DOHH2 (cell line): ENCODE results near the gene BET1L.

Experiments used
- H3F3A ChIP-seq: fragments of 200-600 bp; sonication (generic), shearing (Covaris generic); 2 replicates; pipeline ENCODE4 v1.6.0; 2016; ENCODE audit warnings: antibody characterized with exemption, mild to moderate bottlenecking; ENCODE audit not compliant: control insufficient read depth, insufficient read depth
- H3K27ac ChIP-seq: fragments of 200-600 bp; sonication (generic); 2 replicates; pipeline ENCODE4 v1.5.1; 2014; ENCODE audit warnings: low read depth, mild to moderate bottlenecking, low read length, moderate library complexity
- H3K27me3 ChIP-seq: fragments of 200-600 bp; sonication (generic); 2 replicates; pipeline ENCODE4 v1.6.1; 2014; ENCODE audit warnings: mild to moderate bottlenecking, low read length, mixed read lengths; ENCODE audit not compliant: control insufficient read depth
- H3K36me3 ChIP-seq: fragments of 200-600 bp; sonication (generic); 2 replicates; pipeline ENCODE4 v1.6.1; 2014; ENCODE audit warnings: mild to moderate bottlenecking, low read length, moderate library complexity, mixed read lengths; ENCODE audit not compliant: control insufficient read depth
- H3K4me1 ChIP-seq: fragments of 200-600 bp; sonication (generic); 2 replicates; pipeline ENCODE4 v1.6.1; 2014; ENCODE audit warnings: mild to moderate bottlenecking, low read length, mixed read lengths; ENCODE audit not compliant: control insufficient read depth
- H3K4me2 ChIP-seq: fragments of 200-600 bp; sonication (generic); 2 replicates; pipeline ENCODE4 v1.6.0; 2014; ENCODE audit warnings: mild to moderate bottlenecking, low read length, moderate library complexity
- H3K4me3 ChIP-seq: fragments of 200-600 bp; sonication (generic); 2 replicates; pipeline ENCODE4 v1.5.1; 2014; ENCODE audit warnings: mild to moderate bottlenecking, low read length, mixed read lengths
- H3K79me2 ChIP-seq: fragments of 200-600 bp; sonication (generic); 2 replicates; pipeline ENCODE4 v1.6.1; 2014; ENCODE audit warnings: mild to moderate bottlenecking, low read length, mixed read lengths; ENCODE audit not compliant: control insufficient read depth
- H3K9me2 ChIP-seq: fragments of 200-600 bp; sonication (generic); replicated peaks from 2 replicates; pipeline ENCODE4 v1.6.1; 2014; ENCODE audit warnings: mild to moderate bottlenecking, low read length, mixed read lengths; ENCODE audit not compliant: control insufficient read depth
- H3K9me3 ChIP-seq: fragments of 200-600 bp; sonication (generic); 2 replicates; pipeline ENCODE4 v1.6.1; 2014; ENCODE audit warnings: antibody characterized with exemption, low read length, mixed read lengths; ENCODE audit not compliant: control insufficient read depth, insufficient read depth
- H4K20me1 ChIP-seq: fragments of 200-600 bp; sonication (generic); 2 replicates; pipeline ENCODE4 v1.6.0; 2014; ENCODE audit warnings: low read depth, mild to moderate bottlenecking, antibody characterized with exemption, low read length, moderate library complexity; ENCODE audit not compliant: control insufficient read depth, insufficient read depth
- EZH2phosphoT487 ChIP-seq: fragments of 200-600 bp; sonication (generic); IDR thresholded peaks from 2 replicates; pipeline ENCODE4 v1.6.1; 2017; ENCODE audit warnings: borderline replicate concordance, mild to moderate bottlenecking, antibody characterized with exemption, low read length, moderate library complexity, mixed read lengths
- TF ChIP-seq, protein P1 (sequence below): fragments of 200-600 bp; sonication (generic); IDR thresholded peaks from one replicate; pipeline ENCODE4 v1.5.1; 2014; ENCODE audit warnings: antibody characterized with exemption, mild to moderate bottlenecking, low read depth, low read length; ENCODE audit not compliant: poor library complexity, severe bottlenecking

The BET1L gene

DNA sequence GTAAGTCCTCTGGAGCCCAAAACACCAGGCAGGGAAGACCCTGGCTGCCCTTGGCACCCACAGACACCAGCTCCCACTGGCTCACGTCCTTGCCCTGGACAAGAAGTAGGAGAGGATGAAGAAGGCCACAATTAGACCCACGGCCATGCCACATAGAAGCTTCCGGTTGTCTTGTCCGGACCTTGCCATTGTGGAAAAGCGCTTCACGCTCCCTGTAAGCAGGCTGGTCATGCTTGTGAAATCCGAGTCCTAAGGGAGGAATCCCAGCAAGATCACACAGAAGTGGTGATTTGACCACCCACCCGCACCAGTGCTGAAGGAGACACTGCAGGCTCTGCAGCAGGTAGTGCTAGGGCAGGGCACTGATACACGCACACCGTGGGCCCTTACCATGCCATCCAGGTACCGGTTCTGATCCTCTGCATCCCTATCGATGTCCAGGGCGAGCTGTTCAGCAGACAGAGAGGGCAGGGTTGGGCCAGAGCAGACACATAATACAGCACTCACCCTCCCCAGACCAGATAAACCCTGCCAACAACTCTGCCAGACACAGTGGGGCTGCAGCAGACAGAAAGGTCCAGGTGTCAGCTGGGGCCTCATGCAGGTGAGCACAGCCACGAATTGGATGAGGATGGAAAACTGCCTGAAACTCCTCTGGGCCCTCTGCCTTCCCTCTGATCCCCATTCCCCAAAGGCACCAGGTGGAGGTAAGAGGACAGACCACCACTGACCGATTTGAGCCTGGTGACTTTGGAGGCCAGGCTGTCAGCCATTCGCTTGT, 1.8 kb downstream of the BET1L start:
- peaks cover 15% of the 10 kb centered on the region for H4K20me1 ChIP-seq
- peaks cover 25% of the 10 kb centered on the region for H3K4me1 ChIP-seq
- H3F3A ChIP-seq, result peaks cover 8% of the 10 kb centered on the region
- no peaks in the 10 kb centered on the region for H3K27me3 ChIP-seq
- no peak for TF ChIP-seq EZH2phosphoT487
- TF ChIP-seq, protein P1, sequence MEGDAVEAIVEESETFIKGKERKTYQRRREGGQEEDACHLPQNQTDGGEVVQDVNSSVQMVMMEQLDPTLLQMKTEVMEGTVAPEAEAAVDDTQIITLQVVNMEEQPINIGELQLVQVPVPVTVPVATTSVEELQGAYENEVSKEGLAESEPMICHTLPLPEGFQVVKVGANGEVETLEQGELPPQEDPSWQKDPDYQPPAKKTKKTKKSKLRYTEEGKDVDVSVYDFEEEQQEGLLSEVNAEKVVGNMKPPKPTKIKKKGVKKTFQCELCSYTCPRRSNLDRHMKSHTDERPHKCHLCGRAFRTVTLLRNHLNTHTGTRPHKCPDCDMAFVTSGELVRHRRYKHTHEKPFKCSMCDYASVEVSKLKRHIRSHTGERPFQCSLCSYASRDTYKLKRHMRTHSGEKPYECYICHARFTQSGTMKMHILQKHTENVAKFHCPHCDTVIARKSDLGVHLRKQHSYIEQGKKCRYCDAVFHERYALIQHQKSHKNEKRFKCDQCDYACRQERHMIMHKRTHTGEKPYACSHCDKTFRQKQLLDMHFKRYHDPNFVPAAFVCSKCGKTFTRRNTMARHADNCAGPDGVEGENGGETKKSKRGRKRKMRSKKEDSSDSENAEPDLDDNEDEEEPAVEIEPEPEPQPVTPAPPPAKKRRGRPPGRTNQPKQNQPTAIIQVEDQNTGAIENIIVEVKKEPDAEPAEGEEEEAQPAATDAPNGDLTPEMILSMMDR, result no peak
- H3K27ac ChIP-seq, result no peak overlapping the region
- peaks cover 54% of the 10 kb centered on the region for H3K79me2 ChIP-seq
- H3K36me3 ChIP-seq, result peaks cover 62% of the 10 kb centered on the region
- H3K4me2 ChIP-seq, result peak overlapping the region; percentile 98
- H3K9me3 ChIP-seq, result no peaks in the 10 kb centered on the region
- H3K9me2 ChIP-seq, result no peaks in the 10 kb centered on the region
- H3K4me3 ChIP-seq, result peak overlapping the region; percentile 100; the same call in 1 of the 2 replicates

DNA sequence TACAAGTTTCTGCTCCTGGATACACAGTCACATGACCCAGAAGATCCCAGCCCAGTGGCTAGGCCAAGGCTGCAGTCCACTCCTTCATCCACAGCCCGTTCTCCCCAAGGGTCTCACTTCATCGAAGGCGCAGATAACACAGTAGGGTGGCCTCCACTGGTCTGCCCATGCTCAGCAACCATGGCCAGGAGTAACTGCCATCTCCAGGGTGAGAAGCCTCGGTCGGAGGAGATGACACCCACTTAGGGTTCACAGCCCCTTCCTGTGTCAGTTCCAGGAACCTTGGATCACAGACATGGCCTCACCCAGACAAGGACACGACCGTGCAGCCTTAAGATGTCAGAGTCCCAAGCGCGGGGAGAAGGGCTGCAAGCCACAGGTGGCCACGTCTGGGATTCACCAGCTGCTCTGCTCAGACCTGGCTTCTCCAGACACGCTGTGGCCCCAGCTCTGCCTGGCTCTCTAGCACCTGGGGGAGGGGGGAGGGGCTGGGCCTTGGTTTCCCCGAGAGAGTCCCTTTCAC, 2.6 kb downstream of the BET1L start:
- Histone ChIP-seq H4K20me1 (peaks cover 10% of the 10 kb centered on the region; the same call in 1 of the 2 replicates), H3K27me3 (no peaks in the 10 kb centered on the region), H3K36me3 (peaks cover 55% of the 10 kb centered on the region), H3K4me2 (no peak overlapping the region; the same call in 1 of the 2 replicates), H3K4me3 (no peak overlapping the region), H3K79me2 (peaks cover 46% of the 10 kb centered on the region), H3F3A (peaks cover 8% of the 10 kb centered on the region), H3K9me2 (no peaks in the 10 kb centered on the region), H3K9me3 (no peaks in the 10 kb centered on the region), H3K4me1 (peaks cover 17% of the 10 kb centered on the region), H3K27ac (no peak overlapping the region)
- TF ChIP-seq, protein P1, result no peak
- TF ChIP-seq EZH2phosphoT487, result no peak

DNA sequence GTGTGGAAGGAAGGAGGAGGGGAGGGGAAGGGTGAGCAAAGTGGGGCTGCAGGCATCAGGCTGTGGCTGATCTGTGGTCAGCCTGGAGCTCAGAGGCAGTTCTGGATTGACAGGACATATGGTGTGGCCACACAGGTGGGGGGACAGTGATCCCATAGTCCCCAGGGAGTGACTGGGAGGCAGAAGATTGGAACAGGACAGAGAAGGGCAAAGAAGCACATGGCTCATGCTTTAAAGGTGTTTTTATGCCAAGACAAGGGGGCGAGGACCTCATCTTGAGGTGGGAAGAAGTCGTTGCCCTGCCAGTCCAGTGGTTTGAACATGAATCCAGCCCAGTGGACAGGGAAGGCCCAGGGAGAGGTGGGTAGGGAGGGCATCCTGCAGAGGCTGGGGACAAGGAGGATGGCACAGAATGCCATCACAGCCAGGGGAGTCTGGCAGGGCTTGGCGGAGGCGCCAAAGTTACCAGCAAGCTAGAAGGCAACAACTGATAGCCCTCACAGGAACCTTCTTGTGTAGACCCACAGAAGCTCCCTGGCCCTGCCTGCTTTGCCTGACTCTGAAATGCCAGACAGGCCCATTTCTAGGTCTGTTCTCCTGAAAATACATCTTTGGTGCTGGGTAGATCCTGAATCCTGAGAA, 3.1 kb downstream of the BET1L start:
- no peak overlapping the region for H3K4me3 ChIP-seq
- no peak overlapping the region for H3K4me2 ChIP-seq
- H3K27ac ChIP-seq, result no peak overlapping the region
- H3K9me2 ChIP-seq, result no peaks in the 10 kb centered on the region
- H3K27me3 ChIP-seq, result no peaks in the 10 kb centered on the region
- peaks cover 49% of the 10 kb centered on the region for H3K36me3 ChIP-seq
- H3K79me2 ChIP-seq, result peaks cover 40% of the 10 kb centered on the region
- H3F3A ChIP-seq, result peaks cover 8% of the 10 kb centered on the region
- TF ChIP-seq, protein P1, result no peak
- no peak for TF ChIP-seq EZH2phosphoT487
- peaks cover 9% of the 10 kb centered on the region; the same call in 1 of the 2 replicates for H4K20me1 ChIP-seq
- H3K9me3 ChIP-seq, result no peaks in the 10 kb centered on the region
- peaks cover 12% of the 10 kb centered on the region for H3K4me1 ChIP-seq
